ENCODE measurements around the gene VTA1. TPM values are rescaled to one million over a fixed set of nuclear protein-coding genes. Genes with fewer than 3 reads are reported as not detected.
"Not testable (repeated sequence)": the region's sequence is repeated elsewhere in the genome, so short reads cannot be mapped to it uniquely, and the experiment has no call there.

VTA1 gene
- total RNA-seq (2021; fragmentation: NEBNext Ultra II Directional; extraction: Animal tissue kit (Norgen Biotek cat#: 25700)): 10 to 100 TPM; 68.3 to 81.3 (median 77.1) TPM
- long read RNA-seq, full-length matches to known transcripts: 77 of 101 reads
- long read RNA-seq, partial matches to known transcripts: 21 of 101 reads
- long read RNA-seq, other reads (novel, unspliced or antisense): 3 of 101 reads

- Mint-ChIP-seq H3K4me3 (peak within 1 kb of the TSS; percentile 96), H3K27me3 (ENCODE audit: insufficient read depth) (no peaks in the 10 kb centered on the region; the same call in 1 of the 2 replicates)
- peak; percentile 94 for TF ChIP-seq CTCF (IDR thresholded peaks at IDR 0.05)
Measured at GRCh38 chr6:142146828-142147662, at the start of gene VTA1, which contains the start of gene NMBR. TSS of gene VTA1 (plus strand) at chr6:142147263. CDS start at chr6:142147288, 25 bp downstream. TSS of gene NMBR (minus strand) at chr6:142147122. CDS start at chr6:142088658, 58,464 bp downstream.

GRCh38 chr6:142104820-142105219 is 42.2 kb upstream of the VTA1 start:
- not testable (repeated sequence) for H3K27me3 Mint-ChIP-seq (ENCODE audit: insufficient read depth); H3K36me3 Mint-ChIP-seq (ENCODE audit: low read depth); H3K9me3 Mint-ChIP-seq; DNase-seq; H3K4me1 Mint-ChIP-seq (ENCODE audit: low read depth); H3K27ac Mint-ChIP-seq; H3K4me3 Mint-ChIP-seq

More at GRCh38 chr6:142146828-142147662, at the start of gene VTA1, which contains the start of gene NMBR:
- peaks cover 30% of the 10 kb centered on the region for H3K36me3 Mint-ChIP-seq (ENCODE audit: low read depth)
- H3K4me1 Mint-ChIP-seq (ENCODE audit: low read depth): peaks cover 57% of the 10 kb centered on the region
- H3K9me3 Mint-ChIP-seq: no peaks in the 10 kb centered on the region
- H3K27ac Mint-ChIP-seq: peak within 1 kb of the TSS; percentile 83
- peak; percentile 99 for DNase-seq

- H3K36me3 Mint-ChIP-seq (ENCODE audit: low read depth); H3K27ac Mint-ChIP-seq; H3K9me3 Mint-ChIP-seq; H3K27me3 Mint-ChIP-seq (ENCODE audit: insufficient read depth); H3K4me3 Mint-ChIP-seq; H3K4me1 Mint-ChIP-seq (ENCODE audit: low read depth); DNase-seq: not testable (repeated sequence)
Measured at GRCh38 chr6:142110820-142111219, 36.2 kb upstream of the VTA1 start.

- DNase-seq: peak; percentile 69
- H3K27ac Mint-ChIP-seq: no peak overlapping the region
- no peaks in the 10 kb centered on the region for H3K36me3 Mint-ChIP-seq (ENCODE audit: low read depth)
- no peaks in the 10 kb centered on the region for H3K27me3 Mint-ChIP-seq (ENCODE audit: insufficient read depth)
- H3K4me3 Mint-ChIP-seq: no peak overlapping the region
- no peaks in the 10 kb centered on the region for H3K4me1 Mint-ChIP-seq (ENCODE audit: low read depth)
- no peaks in the 10 kb centered on the region for H3K9me3 Mint-ChIP-seq
- TF ChIP-seq CTCF (IDR thresholded peaks at IDR 0.05): peak; percentile 92
Measured at GRCh38 chr6:142112451-142113061, 34.5 kb upstream of the VTA1 start.

- no peak for TF ChIP-seq CTCF (IDR thresholded peaks at IDR 0.05)
- Mint-ChIP-seq H3K27ac (no peak overlapping the region), H3K9me3 (no peaks in the 10 kb centered on the region), H3K36me3 (ENCODE audit: low read depth) (no peaks in the 10 kb centered on the region), H3K4me1 (ENCODE audit: low read depth) (peaks cover 9% of the 10 kb centered on the region), H3K4me3 (no peak overlapping the region), H3K27me3 (ENCODE audit: insufficient read depth) (no peaks in the 10 kb centered on the region; the same call in 1 of the 2 replicates)
- DNase-seq: no peak
Measured at GRCh38 chr6:142117366-142117765, 29.7 kb upstream of the VTA1 start.

GRCh38 chr6:142118328-142118727 is 28.7 kb upstream of the VTA1 start:
- H3K36me3 Mint-ChIP-seq (ENCODE audit: low read depth): no peaks in the 10 kb centered on the region
- DNase-seq: no peak
- TF ChIP-seq CTCF (IDR thresholded peaks at IDR 0.05): no peak
- no peaks in the 10 kb centered on the region; the same call in 1 of the 2 replicates for H3K27me3 Mint-ChIP-seq (ENCODE audit: insufficient read depth)
- peaks cover 9% of the 10 kb centered on the region for H3K4me1 Mint-ChIP-seq (ENCODE audit: low read depth)
- no peak overlapping the region; the same call in 1 of the 2 replicates for H3K27ac Mint-ChIP-seq
- H3K4me3 Mint-ChIP-seq: no peak overlapping the region
- no peaks in the 10 kb centered on the region for H3K9me3 Mint-ChIP-seq
